Activated T-cell treated with anti-CD3 and anti-CD28 coated beads, Interleukin-2, amount 50 U/mL, for 1 hour (primary cell): ENCODE measurements around the gene UQCRH.
A peak's percentile ranks its signal among the peaks of the same experiment; 100 is the strongest.
"Not testable (repeated sequence)": the region's sequence is repeated elsewhere in the genome, so short reads cannot be mapped to it uniquely, and the experiment has no call there.

Source experiments
- DNase-seq: peaks from one replicate; pipeline ENCODE4 v3.0.0-alpha.2; 2020

UQCRH gene

GRCh38 chr1:46301406-46301807 is 2.1 kb upstream of the UQCRH start:
- DNase-seq, result no peak

- peak; percentile 64 for DNase-seq
Observed at GRCh38 chr1:46301808-46302640, 1.5 kb upstream of the UQCRH start.

GRCh38 chr1:46302641-46303037 is 859 bp upstream of the UQCRH start:
- no peak for DNase-seq

- no peak for DNase-seq
Observed at GRCh38 chr1:46303872-46304326, 401 bp downstream of the UQCRH start.

- DNase-seq, result no peak
Observed at GRCh38 chr1:46306159-46306530, 2.6 kb downstream of the UQCRH start.

GRCh38 chr1:46309401-46310159 is 6.1 kb downstream of the UQCRH start:
- DNase-seq, result no peak

- no peak for DNase-seq
Observed at GRCh38 chr1:46310321-46310720, 6.8 kb downstream of the UQCRH start.

- no peak for DNase-seq
Observed at GRCh38 chr1:46315669-46316403, 12.3 kb downstream of the UQCRH start.

GRCh38 chr1:46317323-46317722 is 13.8 kb downstream of the UQCRH start:
- DNase-seq, result no peak

GRCh38 chr1:46319301-46319700 is 15.8 kb downstream of the UQCRH start:
- not testable (repeated sequence) for DNase-seq

- not testable (repeated sequence) for DNase-seq
Observed at GRCh38 chr1:46319960-46320914, 16.7 kb downstream of the UQCRH start.

- not testable (repeated sequence) for DNase-seq
Observed at GRCh38 chr1:46322191-46322590, 18.7 kb downstream of the UQCRH start.

- not testable (repeated sequence) for DNase-seq
Observed at GRCh38 chr1:46325285-46326076, 22.0 kb downstream of the UQCRH start.

- DNase-seq, result not testable (repeated sequence)
Observed at GRCh38 chr1:46328182-46328581, 24.7 kb downstream of the UQCRH start.

- not testable (repeated sequence) for DNase-seq
Observed at GRCh38 chr1:46329807-46330206, 26.3 kb downstream of the UQCRH start.

- not testable (repeated sequence) for DNase-seq
Observed at GRCh38 chr1:46330381-46330780, 26.9 kb downstream of the UQCRH start.

GRCh38 chr1:46331786-46332540 is 28.5 kb downstream of the UQCRH start:
- DNase-seq, result not testable (repeated sequence)

GRCh38 chr1:46333300-46334029 is 30.0 kb downstream of the UQCRH start:
- no peak for DNase-seq

GRCh38 chr1:46334030-46334384 is 30.5 kb downstream of the UQCRH start:
- DNase-seq, result no peak

- DNase-seq, result no peak
Observed at GRCh38 chr1:46335081-46335480, 31.6 kb downstream of the UQCRH start.
